Sigmoid colon (tissue), 4 donors: ENCODE results near the gene MDK.

Source experiments
- EP300 ChIP-seq, 4 donors: sonication (generic); formaldehyde crosslinking; IDR thresholded peaks; one replicate each; pipeline ENCODE4 v1.6.1; 2017; ENCODE audit warnings: antibody characterized with exemption in 4 of 4
- POLR2A ChIP-seq, 2 donors: fragments of 450-650 bp; IDR thresholded peaks; one replicate each; pipeline ENCODE4 v1.6.1; 2016; ENCODE audit warnings: antibody characterized with exemption in 2 of 2, mild to moderate bottlenecking in 2 of 2, moderate library complexity in 2 of 2
- POLR2AphosphoS5 ChIP-seq, 4 donors: sonication (generic); formaldehyde crosslinking; IDR thresholded peaks; one replicate each; pipeline ENCODE4 v1.6.1; 2017; ENCODE audit warnings: antibody characterized with exemption in 4 of 4
- TF ChIP-seq, protein P1 (sequence below), 4 experiments: fragments of 450-650 bp in 3 of 4; fragments of 200-600 bp in 1 of 4; IDR thresholded peaks; one replicate each; pipeline ENCODE4 v1.5.1; 2016 to 2019; ENCODE audit warnings: antibody characterized with exemption in 4 of 4, mild to moderate bottlenecking in 3 of 4, moderate library complexity in 2 of 4

DNA sequence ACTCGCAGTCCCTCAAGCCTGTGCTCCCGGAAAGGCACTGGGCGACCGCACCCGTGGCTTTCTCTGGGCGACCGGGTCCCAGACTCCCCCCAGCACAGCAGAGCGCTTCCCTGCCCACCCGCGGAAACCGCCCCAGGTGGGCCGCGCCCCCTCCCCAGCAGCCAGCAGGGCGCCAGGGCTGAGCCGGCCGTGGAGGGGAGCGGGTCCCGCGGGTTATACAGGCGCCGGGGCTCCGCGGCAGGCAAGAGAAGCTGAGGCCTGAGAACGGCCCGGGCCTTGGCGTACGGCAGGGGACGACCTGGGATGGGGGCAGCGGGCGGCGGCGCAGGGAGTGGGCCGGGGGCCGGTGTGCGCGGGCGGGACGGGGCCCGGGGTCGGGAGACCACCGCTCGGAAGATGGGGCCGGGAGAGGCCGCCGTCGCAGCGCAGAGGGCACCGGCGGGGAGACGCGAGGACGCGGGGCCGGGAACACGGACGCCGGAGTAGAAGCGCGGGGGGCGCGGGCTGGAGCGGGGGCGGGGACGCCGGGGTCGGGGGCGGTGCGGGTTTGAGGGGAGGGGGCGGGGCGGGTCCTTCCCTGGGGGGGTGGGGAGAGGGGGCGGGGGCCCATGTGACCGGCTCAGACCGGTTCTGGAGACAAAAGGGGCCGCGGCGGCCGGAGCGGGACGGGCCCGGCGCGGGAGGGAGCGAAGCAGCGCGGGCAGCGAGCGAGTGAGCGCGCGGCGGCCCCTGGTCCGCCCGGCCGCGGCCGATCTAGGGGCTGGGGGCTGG lies at the start of gene MDK:
- TF ChIP-seq POLR2A (IDR thresholded peaks at IDR 0.05): no peak
- TF ChIP-seq, protein P1, sequence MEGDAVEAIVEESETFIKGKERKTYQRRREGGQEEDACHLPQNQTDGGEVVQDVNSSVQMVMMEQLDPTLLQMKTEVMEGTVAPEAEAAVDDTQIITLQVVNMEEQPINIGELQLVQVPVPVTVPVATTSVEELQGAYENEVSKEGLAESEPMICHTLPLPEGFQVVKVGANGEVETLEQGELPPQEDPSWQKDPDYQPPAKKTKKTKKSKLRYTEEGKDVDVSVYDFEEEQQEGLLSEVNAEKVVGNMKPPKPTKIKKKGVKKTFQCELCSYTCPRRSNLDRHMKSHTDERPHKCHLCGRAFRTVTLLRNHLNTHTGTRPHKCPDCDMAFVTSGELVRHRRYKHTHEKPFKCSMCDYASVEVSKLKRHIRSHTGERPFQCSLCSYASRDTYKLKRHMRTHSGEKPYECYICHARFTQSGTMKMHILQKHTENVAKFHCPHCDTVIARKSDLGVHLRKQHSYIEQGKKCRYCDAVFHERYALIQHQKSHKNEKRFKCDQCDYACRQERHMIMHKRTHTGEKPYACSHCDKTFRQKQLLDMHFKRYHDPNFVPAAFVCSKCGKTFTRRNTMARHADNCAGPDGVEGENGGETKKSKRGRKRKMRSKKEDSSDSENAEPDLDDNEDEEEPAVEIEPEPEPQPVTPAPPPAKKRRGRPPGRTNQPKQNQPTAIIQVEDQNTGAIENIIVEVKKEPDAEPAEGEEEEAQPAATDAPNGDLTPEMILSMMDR (IDR thresholded peaks at IDR 0.05): no peak
- no peak for TF ChIP-seq POLR2AphosphoS5 (IDR thresholded peaks at IDR 0.05)
- no peak for TF ChIP-seq EP300 (IDR thresholded peaks at IDR 0.05)
